CD14-positive monocyte (primary cell): ENCODE measurements around the gene EPB41. TPM values are rescaled to one million over a fixed set of nuclear protein-coding genes. Genes with fewer than 3 reads are reported as not detected.

Source experiments
- DNase-seq, 3 donors: peaks; one replicate each; pipeline ENCODE4 v3.0.0-alpha.2; 2011 to 2022
- H2AFZ ChIP-seq: 2 replicates; pipeline ENCODE4 v1.6.0; 2012; ENCODE audit warnings: mild to moderate bottlenecking, low read depth, low read length, inconsistent platforms; ENCODE audit not compliant: insufficient read depth, poor library complexity, severe bottlenecking
- H3K27ac ChIP-seq, 2 donors: 1 replicate in 1 of 2; 2 replicates in 1 of 2; pipeline ENCODE4 v1.5.1; 2012 to 2013; ENCODE audit warnings: low read length in 2 of 2, control low read depth in 1 of 2, inconsistent platforms in 1 of 2, low read depth in 1 of 2, mild to moderate bottlenecking in 1 of 2
- H3K27me3 ChIP-seq, 2 donors: one replicate each; pipeline versions ENCODE4 v1.6.0 to v1.6.1; 2011 to 2013; ENCODE audit warnings: low read length in 2 of 2; ENCODE audit not compliant: control insufficient read depth in 2 of 2, insufficient read depth in 2 of 2
- H3K36me3 ChIP-seq, 2 donors: replicated peaks in 1 of 2; 1 replicate in 1 of 2; 2 replicates in 1 of 2; pipeline versions ENCODE4 v1.5.1 to v1.6.1; 2012 to 2013; ENCODE audit warnings: low read length in 2 of 2, control low read depth in 1 of 2, inconsistent platforms in 1 of 2, mild to moderate bottlenecking in 1 of 2; ENCODE audit not compliant: insufficient read depth in 2 of 2, control insufficient read depth in 1 of 2
- H3K4me1 ChIP-seq, 2 donors: 1 replicate in 1 of 2; 2 replicates in 1 of 2; pipeline versions ENCODE4 v1.5.1 to v1.6.1; 2012 to 2013; ENCODE audit warnings: low read length in 2 of 2, control low read depth in 1 of 2, inconsistent platforms in 1 of 2, mild to moderate bottlenecking in 1 of 2, moderate library complexity in 1 of 2; ENCODE audit not compliant: insufficient read depth in 2 of 2, control insufficient read depth in 1 of 2
- H3K4me2 ChIP-seq: replicated peaks from 2 replicates; pipeline ENCODE3; 2012; ENCODE audit warnings: low read length, moderate library complexity, mild to moderate bottlenecking; ENCODE audit not compliant: poor library complexity, severe bottlenecking; ENCODE audit errors: extremely low read depth
- H3K4me3 ChIP-seq, 3 experiments: fragments of 200-600 bp in 1 of 3; sonication (generic) in 1 of 3; replicated peaks in 1 of 3; 1 replicate in 2 of 3; 2 replicates in 1 of 3; pipeline ENCODE4 v1.5.1; 2011 to 2013; ENCODE audit warnings: low read length in 3 of 3, mild to moderate bottlenecking in 3 of 3, control low read depth in 2 of 3, low read depth in 2 of 3, inconsistent platforms in 1 of 3, moderate library complexity in 1 of 3
- H3K79me2 ChIP-seq: 2 replicates; pipeline ENCODE4 v1.6.0; 2012; ENCODE audit warnings: mild to moderate bottlenecking, control low read depth, inconsistent platforms, low read length, moderate library complexity; ENCODE audit not compliant: insufficient read depth
- H3K9ac ChIP-seq: 2 replicates; pipeline ENCODE4 v1.6.0; 2017; ENCODE audit warnings: low read length, mild to moderate bottlenecking; ENCODE audit not compliant: insufficient read depth, poor library complexity, severe bottlenecking
- H3K9me3 ChIP-seq, 2 donors: replicated peaks in 1 of 2; 1 replicate in 1 of 2; 2 replicates in 1 of 2; pipeline versions ENCODE4 v1.5.1 to v1.6.1; 2012 to 2013; ENCODE audit warnings: low read length in 2 of 2, control low read depth in 1 of 2; ENCODE audit not compliant: control insufficient read depth in 1 of 2, insufficient read depth in 1 of 2
- H4K20me1 ChIP-seq: 2 replicates; pipeline ENCODE4 v1.6.0; 2012; ENCODE audit warnings: mild to moderate bottlenecking, low read length, control low read depth, moderate library complexity; ENCODE audit not compliant: insufficient read depth
- H3K27ac Mint-ChIP-seq, 7 donors: one replicate each; pipeline ENCODE4 v1.8.0; 2020; ENCODE audit warnings: mild to moderate bottlenecking in 7 of 7, mixed read lengths in 7 of 7, moderate library complexity in 6 of 7, inconsistent platforms in 2 of 7
- H3K27me3 Mint-ChIP-seq, 3 donors: one replicate each; pipeline ENCODE4 v1.8.0; 2021 to 2022; ENCODE audit warnings: low read depth in 3 of 3, mild to moderate bottlenecking in 3 of 3, mixed read lengths in 3 of 3, moderate library complexity in 3 of 3, inconsistent platforms in 1 of 3
- H3K36me3 Mint-ChIP-seq, 2 donors: one replicate each; pipeline ENCODE4 v1.8.0; 2020; ENCODE audit warnings: mixed read lengths in 2 of 2, inconsistent platforms in 1 of 2, mild to moderate bottlenecking in 1 of 2
- H3K4me1 Mint-ChIP-seq: one replicate; pipeline ENCODE4 v1.8.0; 2020; ENCODE audit warnings: mild to moderate bottlenecking, mixed read lengths
- H3K4me3 Mint-ChIP-seq, 2 donors: one replicate each; pipeline ENCODE4 v1.8.0; 2020; ENCODE audit warnings: mild to moderate bottlenecking in 2 of 2, mixed read lengths in 2 of 2, moderate library complexity in 1 of 2
- H3K9me3 Mint-ChIP-seq, 7 donors: one replicate each; pipeline ENCODE4 v1.8.0; 2020 to 2022; ENCODE audit warnings: mixed read lengths in 7 of 7, mild to moderate bottlenecking in 6 of 7, moderate library complexity in 6 of 7, inconsistent platforms in 2 of 7
- CTCF ChIP-seq: fragments of 200-600 bp; IDR thresholded peaks from one replicate; pipeline ENCODE4 v1.8.0; 2022; ENCODE audit warnings: antibody characterized with exemption, mild to moderate bottlenecking
- WGBS: methylation state at CpG from one replicate; pipeline ENCODE4 v1.1.5; 2013; ENCODE audit warnings: missing lambda C conversion rate; ENCODE audit not compliant: insufficient coverage; 5-methylcytosine and 5-hydroxymethylcytosine counted together
- intact Hi-C, 2 donors: fragments of 100-400 bp; cut with micrococcal nuclease; formaldehyde crosslinking; loops; one replicate each; pipeline versions ENCODE4 v1.15.0 to v1.15.1; 2023
- polyA plus RNA-seq, 3 donors: library from polyadenylated mRNA; depleted of rRNA in 1 of 3; unstranded in 2 of 3; stranded (reverse) in 1 of 3; fragments of 300-500 nt in 2 of 3; fragments of >200 nt in 1 of 3; fragmentation: Illumina TruSeq in 2 of 3; gene quantifications; 1 replicate in 2 of 3; 2 replicates in 1 of 3; pipeline ENCODE4 v1.2.3, GENCODE V29; 2012 to 2021

EPB41 gene
- polyA plus RNA-seq, 3 donors, result 11.3 to 19.4 (median 18.9) TPM

- Histone ChIP-seq H2AFZ (no peak overlapping the region), H3K4me3 (no peak overlapping the region), H3K27ac (no peak overlapping the region), H4K20me1 (peaks cover 14% of the 10 kb centered on the region), H3K9ac (no peak overlapping the region), H3K27me3 (no peaks in the 10 kb centered on the region), H3K36me3 (peaks cover 0 to 7% of the 10 kb centered on the region in 2 donors), H3K4me2 (no peak overlapping the region), H3K4me1 (no peaks in the 10 kb centered on the region), H3K9me3 (no peaks in the 10 kb centered on the region), H3K79me2 (peaks cover 6% of the 10 kb centered on the region)
- peak in 1 of 3 donors; percentile 4 for DNase-seq
- Mint-ChIP-seq H3K9me3 (peaks cover 0 to 1% (median 0%) of the 10 kb centered on the region in 7 donors), H3K36me3 (peaks cover 7 to 11% of the 10 kb centered on the region in 2 donors), H3K27ac (peak overlapping the region in 1 of 7 donors; percentile 75), H3K27me3 (peaks cover 0 to 1% (median 0%) of the 10 kb centered on the region in 3 donors), H3K4me1 (no peaks in the 10 kb centered on the region), H3K4me3 (no peak overlapping the region)
- intact Hi-C loops, result no loop called here
- WGBS, result no CpG with 5 or more reads among the region's 9 CpGs
- no peak for TF ChIP-seq CTCF
Measured at GRCh38 chr1:28971980-28972771, 57.8 kb downstream of the EPB41 start.

- H3K27me3 Mint-ChIP-seq, result peaks cover 0 to 1% (median 0%) of the 10 kb centered on the region in 3 donors
- Histone ChIP-seq H3K4me2 (no peak overlapping the region), H3K27ac (no peak overlapping the region), H3K79me2 (no peaks in the 10 kb centered on the region), H3K27me3 (no peaks in the 10 kb centered on the region), H2AFZ (no peak overlapping the region), H3K4me3 (no peak overlapping the region), H4K20me1 (peaks cover 15% of the 10 kb centered on the region), H3K9me3 (no peaks in the 10 kb centered on the region), H3K36me3 (peaks cover 0 to 7% of the 10 kb centered on the region in 2 donors), H3K9ac (no peak overlapping the region), H3K4me1 (no peaks in the 10 kb centered on the region)
- no CpG with 5 or more reads among the region's 3 CpGs for WGBS
- intact Hi-C loops, result no loop called here
- H3K9me3 Mint-ChIP-seq, result peaks cover 0 to 1% (median 0%) of the 10 kb centered on the region in 7 donors
- H3K27ac Mint-ChIP-seq, result no peak overlapping the region
- TF ChIP-seq CTCF, result no peak
- H3K4me3 Mint-ChIP-seq, result no peak overlapping the region
- H3K4me1 Mint-ChIP-seq, result no peaks in the 10 kb centered on the region
- DNase-seq, result no peak
- peaks cover 12 to 14% of the 10 kb centered on the region in 2 donors for H3K36me3 Mint-ChIP-seq
Measured at GRCh38 chr1:28973596-28974421, 59.4 kb downstream of the EPB41 start.
